Right renal pelvis (tissue), 4 donors: ENCODE measurements around the gene CDK10. TPM values are rescaled to one million over a fixed set of nuclear protein-coding genes. Genes with fewer than 3 reads are reported as not detected.

Experiments used
- DNase-seq, 4 donors: peaks; one replicate each; pipeline ENCODE4 v3.0.0-alpha.2; 2013; ENCODE audit warnings: low read depth in 4 of 4, low spot score in 3 of 4, missing footprints in 1 of 4
- polyA plus RNA-seq, 4 donors: library from polyadenylated mRNA; unstranded; fragments of 120-200 nt; gene quantifications; one replicate each; pipeline ENCODE4 v1.2.1, GENCODE V29; 2013; ENCODE audit not compliant: insufficient read length in 4 of 4

Gene CDK10
- polyA plus RNA-seq, 4 donors, result 91.2 to 110 (median 99.6) TPM

DNA sequence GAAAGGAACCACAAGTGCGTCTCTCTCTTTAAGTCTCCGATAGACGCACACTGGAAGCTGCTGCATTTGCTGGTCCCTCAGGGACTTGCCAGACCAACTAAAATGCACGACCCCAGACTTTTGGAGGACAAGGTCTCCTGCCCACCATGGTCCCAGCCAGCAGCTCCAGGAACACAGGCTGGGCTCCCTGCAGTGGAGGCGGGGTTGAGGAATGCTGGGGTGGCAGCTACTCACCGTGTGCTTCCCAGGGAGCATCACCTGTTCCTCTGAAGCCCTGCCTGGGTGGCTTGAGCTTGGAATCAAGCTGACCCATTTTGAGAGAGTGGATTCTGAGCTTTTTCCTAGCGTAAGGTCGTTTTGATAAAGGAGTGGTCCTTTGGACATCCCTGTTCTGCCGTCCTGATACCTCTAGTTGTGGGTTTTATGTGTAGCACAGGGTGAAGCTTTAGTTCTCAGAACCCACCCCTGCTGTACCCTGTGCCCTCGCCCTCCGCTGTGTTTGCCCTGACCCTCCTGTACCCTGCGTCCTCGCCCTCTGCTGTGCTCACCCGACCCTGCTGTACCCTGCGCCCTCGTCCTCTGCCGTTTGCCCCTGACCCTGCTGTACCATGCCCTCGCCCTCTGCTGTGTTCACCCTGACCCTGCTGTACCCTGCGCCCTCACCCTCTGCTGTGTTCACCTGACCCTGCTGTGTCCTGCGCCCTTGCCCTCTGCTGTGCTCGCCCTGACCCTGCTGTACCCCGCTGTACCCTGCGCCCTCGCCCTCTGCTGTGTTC lies 45.8 kb downstream of the CDK10 start:
- DNase-seq, result no peak

DNA sequence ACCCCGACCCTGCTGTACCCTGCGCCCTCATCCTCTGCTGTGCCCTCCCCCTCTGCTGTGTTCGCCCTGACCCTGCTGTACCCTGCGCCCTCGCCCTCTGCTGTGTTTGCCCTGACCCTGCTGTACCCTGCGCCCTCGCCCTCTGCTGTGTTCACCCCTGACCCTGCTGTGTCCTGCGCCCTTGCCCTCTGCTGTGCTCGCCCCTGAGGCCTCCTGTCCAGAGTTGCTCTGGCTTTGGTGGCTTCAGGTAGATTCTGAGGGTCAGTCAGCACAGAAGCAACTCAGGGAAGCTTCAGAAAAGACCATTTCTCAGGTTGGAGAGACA lies 46.4 kb downstream of the CDK10 start:
- no peak for DNase-seq

DNA sequence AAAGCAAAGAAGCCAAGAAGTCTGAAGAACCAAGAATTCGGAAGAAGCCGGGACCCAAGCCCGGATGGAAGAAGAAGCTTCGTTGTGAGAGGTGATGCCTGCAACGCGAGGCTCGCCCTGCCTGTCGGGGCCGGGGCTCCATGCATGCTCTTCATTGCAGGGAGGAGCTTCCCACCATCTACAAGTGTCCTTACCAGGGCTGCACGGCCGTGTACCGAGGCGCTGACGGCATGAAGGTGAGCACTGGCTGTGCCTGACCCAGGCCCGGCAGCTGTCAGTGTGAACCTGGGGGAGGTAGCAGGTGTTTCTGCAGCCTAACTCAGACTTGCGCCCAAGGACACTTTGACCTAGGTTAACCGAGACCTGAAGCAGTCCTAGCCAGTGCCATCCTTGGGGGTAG lies 46.8 kb downstream of the CDK10 start:
- no peak for DNase-seq

DNA sequence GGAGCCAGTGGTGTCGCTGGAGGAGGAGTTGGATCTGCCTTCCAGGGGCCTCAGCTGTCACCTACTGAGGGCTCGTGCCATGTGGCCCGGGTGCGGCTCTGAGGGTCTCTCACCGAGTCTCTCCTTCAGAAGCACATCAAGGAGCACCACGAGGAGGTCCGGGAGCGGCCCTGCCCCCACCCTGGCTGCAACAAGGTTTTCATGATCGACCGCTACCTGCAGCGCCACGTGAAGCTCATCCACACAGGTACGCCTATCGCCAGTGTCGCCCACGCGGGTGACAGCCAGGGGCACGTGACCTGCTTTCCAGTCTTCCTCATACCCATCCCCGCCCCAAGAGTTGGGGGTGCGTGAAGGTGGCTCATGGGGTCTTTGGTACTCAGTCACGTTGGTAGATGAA lies 47.3 kb downstream of the CDK10 start:
- no peak for DNase-seq

DNA sequence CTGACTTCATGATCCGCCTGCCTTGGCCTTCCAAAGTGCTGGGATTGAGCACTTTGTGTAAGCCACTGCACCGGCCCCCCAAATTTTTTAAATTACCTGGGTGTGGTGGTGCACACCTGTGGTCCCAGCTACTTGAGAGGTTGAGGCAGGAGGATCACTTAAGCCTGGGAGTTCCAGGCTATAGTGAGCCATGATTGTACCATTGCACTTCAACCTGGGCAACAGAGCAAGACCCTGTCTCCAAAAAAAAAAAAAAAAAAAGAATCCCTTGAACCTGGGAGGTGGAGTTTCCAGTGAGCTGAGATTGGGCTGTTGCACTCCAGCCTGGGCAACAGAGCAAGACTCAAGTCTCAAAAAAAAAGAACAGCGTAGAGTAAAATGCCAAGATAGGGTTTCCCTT lies 50.1 kb downstream of the CDK10 start:
- no peak for DNase-seq

DNA sequence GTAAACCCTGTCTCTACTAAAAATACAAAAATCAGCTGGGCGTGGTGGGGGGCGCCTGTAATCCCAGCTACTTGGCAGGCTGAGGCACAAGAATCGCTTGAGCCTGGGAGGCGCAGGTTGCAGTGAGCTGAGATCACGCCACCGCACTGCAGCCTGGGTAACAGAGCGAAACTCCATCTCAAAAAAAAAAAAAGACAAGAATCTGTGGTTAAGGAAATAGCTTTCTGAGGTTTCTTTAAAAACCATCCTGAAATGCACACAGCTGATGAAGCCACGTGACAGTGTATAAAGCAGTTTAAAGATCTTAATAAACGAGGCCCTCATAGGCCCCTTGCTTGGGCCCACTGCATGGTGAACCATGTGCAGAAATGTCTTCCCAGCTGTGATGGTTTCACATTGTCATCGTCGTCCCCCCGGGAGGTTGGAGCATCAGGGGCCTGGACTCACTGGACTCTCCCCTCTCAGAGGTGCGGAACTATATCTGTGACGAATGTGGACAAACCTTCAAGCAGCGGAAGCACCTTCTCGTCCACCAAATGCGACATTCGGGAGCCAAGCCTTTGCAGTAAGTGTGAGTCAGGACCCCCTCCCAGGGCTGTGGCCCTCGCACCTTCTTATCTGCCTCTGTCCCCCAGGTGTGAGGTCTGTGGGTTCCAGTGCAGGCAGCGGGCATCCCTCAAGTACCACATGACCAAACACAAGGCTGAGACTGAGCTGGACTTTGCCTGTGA lies 51.0 kb downstream of the CDK10 start:
- DNase-seq, result no peak

DNA sequence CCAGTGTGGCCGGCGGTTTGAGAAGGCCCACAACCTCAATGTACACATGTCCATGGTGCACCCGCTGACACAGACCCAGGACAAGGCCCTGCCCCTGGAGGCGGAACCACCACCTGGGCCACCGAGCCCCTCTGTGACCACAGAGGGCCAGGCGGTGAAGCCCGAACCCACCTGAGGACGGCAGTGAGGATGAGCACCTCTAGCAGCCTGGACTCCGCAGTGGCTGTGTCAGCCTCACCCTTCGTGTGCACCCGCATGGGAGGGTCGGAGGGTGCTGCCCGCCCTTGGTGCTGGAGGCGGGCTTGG lies 51.5 kb downstream of the CDK10 start:
- no peak for DNase-seq

DNA sequence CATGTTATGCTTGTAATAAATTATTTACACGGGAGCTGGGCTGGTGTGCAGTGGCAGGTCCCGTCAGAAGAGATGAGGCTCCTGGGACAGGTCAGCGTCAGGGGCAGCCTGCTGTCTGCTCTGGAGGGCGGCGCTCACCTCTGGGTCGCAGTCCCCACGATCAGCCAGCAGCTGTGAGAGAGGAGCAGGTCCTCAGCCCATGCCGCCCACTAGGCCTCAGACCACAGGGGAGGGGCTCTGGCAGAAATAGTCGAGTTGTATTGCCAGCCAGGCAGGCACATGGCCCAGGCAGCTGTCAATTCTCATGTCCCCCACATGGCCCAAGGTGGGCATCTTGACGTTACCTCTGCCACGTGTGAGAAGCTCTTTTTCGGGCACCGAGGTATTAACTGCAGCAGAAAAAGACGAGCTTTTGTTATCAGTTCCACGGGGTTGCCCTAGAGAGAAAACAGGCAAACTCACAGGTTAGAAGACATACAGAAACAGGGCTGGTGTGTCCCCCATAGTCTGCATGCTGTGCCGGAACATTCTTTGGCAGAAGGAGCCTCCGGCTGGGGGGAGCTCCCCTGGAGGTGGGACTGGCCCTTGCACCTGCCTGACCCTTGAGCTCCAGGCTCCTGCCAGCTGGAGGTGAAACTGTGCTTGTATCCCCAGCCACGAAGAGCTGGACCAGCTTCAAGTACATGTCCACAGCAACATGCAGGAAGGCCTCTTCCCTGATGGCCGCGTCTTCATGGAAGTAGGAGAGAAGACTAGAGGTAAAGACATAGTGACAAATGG lies 52.2 kb downstream of the CDK10 start:
- no peak for DNase-seq

DNA sequence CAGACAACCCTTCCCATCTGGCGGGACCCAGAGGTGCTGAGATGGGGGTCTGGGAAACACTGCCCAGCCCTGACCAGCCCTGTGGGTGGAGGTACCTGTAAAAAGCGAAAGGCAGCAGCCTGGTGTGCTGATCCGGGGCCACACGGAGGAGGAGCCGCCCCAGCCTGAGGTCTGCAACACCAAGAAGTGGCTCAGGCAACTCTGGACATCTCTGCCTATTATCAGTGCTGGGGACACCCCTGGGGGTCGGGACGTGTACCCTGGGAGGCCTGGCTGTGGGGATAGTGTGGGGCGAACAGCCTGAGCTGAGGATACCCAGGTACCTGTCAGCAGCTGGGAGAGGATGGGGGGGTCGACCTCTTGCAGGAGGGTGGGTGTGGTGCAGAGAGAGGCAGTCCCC lies 52.9 kb downstream of the CDK10 start:
- DNase-seq, result no peak

DNA sequence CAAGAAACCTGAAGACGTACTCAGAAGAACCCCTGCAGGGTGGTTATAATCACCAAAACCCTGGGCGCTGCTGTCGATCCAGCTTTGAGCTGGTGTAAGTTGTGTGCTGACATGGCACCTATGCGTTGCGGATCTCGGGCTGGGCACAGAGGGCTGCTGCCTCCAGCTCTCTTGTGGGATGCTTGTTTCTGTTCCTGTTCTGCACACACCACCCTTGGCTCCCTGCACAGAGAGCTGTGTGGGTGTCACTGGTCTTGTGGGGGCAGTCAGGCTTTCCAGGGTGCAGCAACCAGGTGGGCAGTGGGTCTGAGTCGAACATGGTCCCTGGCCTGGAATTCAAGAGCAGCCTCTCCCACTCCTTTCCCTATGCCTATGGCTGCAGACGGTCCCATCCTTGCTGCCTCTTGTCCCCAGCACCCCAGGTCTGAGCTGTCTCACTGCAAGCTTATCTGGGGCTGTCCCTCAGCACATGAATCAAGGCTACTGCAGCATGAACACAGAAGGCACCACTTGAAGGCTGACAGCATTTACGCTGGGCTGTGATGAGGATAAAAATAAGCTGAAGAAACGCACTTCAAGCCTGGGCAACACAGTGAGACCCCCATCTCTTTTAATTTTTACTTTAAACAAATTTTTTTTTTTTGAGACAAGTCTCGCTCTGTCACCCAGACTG lies 55.0 kb downstream of the CDK10 start:
- no peak for DNase-seq

DNA sequence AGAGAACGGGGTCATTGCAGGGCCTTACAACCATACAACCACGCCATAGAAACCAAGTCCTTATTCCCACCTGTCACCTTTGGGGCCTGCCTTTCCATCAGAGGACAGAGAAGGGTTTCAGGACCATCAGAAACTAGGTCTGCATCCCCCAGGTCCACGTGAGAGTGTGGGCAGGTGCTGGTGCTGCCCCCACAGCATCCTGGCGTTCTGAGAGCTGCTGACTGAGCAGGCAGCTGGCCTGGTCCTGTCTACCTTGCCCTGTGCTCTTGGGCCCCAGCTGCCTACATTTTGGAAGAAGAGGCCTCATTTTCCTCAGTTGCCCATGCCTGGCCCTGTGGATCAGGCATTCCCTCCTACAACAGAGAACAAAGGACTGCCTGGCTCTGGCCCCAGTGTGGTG lies 56.5 kb downstream of the CDK10 start:
- no peak for DNase-seq

DNA sequence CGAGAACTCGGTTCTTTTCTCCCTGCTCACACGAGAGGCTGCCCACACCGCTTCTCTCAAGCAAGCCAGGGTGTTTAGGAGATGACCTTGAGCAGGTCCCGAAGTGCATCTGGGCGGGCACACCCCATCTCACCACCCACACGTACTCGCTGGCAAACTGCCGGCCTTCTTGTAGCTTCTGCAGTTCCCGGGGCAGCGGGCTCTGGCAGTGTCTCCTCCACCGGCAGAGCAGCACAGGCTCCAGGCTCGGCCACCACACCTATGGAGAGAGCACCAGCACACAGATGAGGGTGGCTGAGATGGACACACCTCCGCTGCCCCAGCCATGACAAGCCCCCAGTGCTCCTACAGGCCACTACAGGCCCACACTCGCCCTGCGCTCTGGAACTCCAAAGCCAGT lies 58.3 kb downstream of the CDK10 start:
- DNase-seq, result no peak

Other genes starting within 250 kb of the CDK10 start
- gene ANKRD11, start 196.1 kb upstream of the CDK10 start, polyA plus RNA-seq, result 100 to 1,000 TPM in 1 of 4 donors, 10 to 100 TPM in 3; 90.2 to 101 (median 96.6) TPM
- gene SPG7, start 178.3 kb upstream of the CDK10 start, polyA plus RNA-seq, result 100 to 1,000 TPM in 1 of 4 donors, 10 to 100 TPM in 3; 84.2 to 106 (median 90.3) TPM
- 1,000 to 10,000 TPM; 1,657 to 3,073 (median 1,817) TPM for gene RPL13, start 126.0 kb upstream of the CDK10 start, polyA plus RNA-seq
- gene CPNE7, start 110.9 kb upstream of the CDK10 start, polyA plus RNA-seq, result 1 to 10 TPM; 2.8 to 4.1 (median 2.9) TPM
- 10 to 100 TPM; 22.5 to 50.6 (median 40.7) TPM for gene DPEP1, start 73.0 kb upstream of the CDK10 start, polyA plus RNA-seq
- 10 to 100 TPM; 57.9 to 82.4 (median 71.9) TPM for gene CHMP1A, start 29.0 kb upstream of the CDK10 start, polyA plus RNA-seq
- 10 to 100 TPM; 11.7 to 15.5 (median 13.1) TPM for gene SPATA33, start 28.9 kb upstream of the CDK10 start, polyA plus RNA-seq
- gene SPATA2L, start 15.0 kb downstream of the CDK10 start, polyA plus RNA-seq, result 10 to 100 TPM in 1 of 4 donors, 1 to 10 TPM in 3; 5.4 to 11.0 (median 6.0) TPM
- 10 to 100 TPM; 10.3 to 15.0 (median 11.9) TPM for gene VPS9D1, start 34.2 kb downstream of the CDK10 start, polyA plus RNA-seq
- gene ZNF276, start 34.8 kb downstream of the CDK10 start, polyA plus RNA-seq, result 10 to 100 TPM; 26.6 to 31.6 (median 28.4) TPM
- 10 to 100 TPM; 21.2 to 26.5 (median 24.0) TPM for gene FANCA, start 130.0 kb downstream of the CDK10 start, polyA plus RNA-seq
- gene SPIRE2, start 141.8 kb downstream of the CDK10 start, polyA plus RNA-seq, result 10 to 100 TPM; 10.9 to 14.9 (median 11.0) TPM
- gene TCF25, start 186.9 kb downstream of the CDK10 start, polyA plus RNA-seq, result 100 to 1,000 TPM; 110 to 136 (median 123) TPM
- 1 to 10 TPM; 2.9 to 4.8 (median 3.4) TPM for gene MC1R, start 232.2 kb downstream of the CDK10 start, polyA plus RNA-seq
- 10 to 100 TPM in 2 of 4 donors, 1 to 10 TPM in 2; 6.7 to 18.6 (median 9.8) TPM for gene TUBB3, start 236.7 kb downstream of the CDK10 start, polyA plus RNA-seq